Natural killer cell (primary cell): Measurements from ENCODE around the gene TRIB2. TPM values are rescaled to one million over a fixed set of nuclear protein-coding genes. Genes with fewer than 3 reads are reported as not detected.

ENCODE experiments used
- ATAC-seq, 3 donors: fragments of 150-1000 bp in 2 of 3; fragments of 200-7000 bp in 1 of 3; cut with Tn5 transposase; 1 replicate in 1 of 3; 2 replicates in 2 of 3; pipeline ENCODE4 v1.10.0; 2021; ENCODE audit warnings: mild to moderate bottlenecking in 2 of 3, moderate library complexity in 2 of 3
- DNase-seq, 2 donors: peaks; one replicate each; pipeline versions ENCODE4 v3.0.0 to v3.0.0-alpha.2; 2013 to 2021; ENCODE audit warnings: mixed read lengths in 1 of 2
- H3K27ac ChIP-seq: one replicate; pipeline ENCODE4 v1.5.1; 2013; ENCODE audit warnings: mild to moderate bottlenecking, low read length
- H3K27me3 ChIP-seq: one replicate; pipeline ENCODE4 v1.6.1; 2013; ENCODE audit warnings: low read length; ENCODE audit not compliant: control insufficient read depth, insufficient read depth
- H3K36me3 ChIP-seq: one replicate; pipeline ENCODE4 v1.6.1; 2013; ENCODE audit warnings: low read length; ENCODE audit not compliant: control insufficient read depth, insufficient read depth
- H3K4me1 ChIP-seq: one replicate; pipeline ENCODE4 v1.6.1; 2013; ENCODE audit warnings: low read length; ENCODE audit not compliant: control insufficient read depth, insufficient read depth
- H3K4me3 ChIP-seq: one replicate; pipeline ENCODE4 v1.5.1; 2013; ENCODE audit warnings: low read length
- H3K9me3 ChIP-seq: one replicate; pipeline ENCODE4 v1.6.1; 2013; ENCODE audit warnings: low read length; ENCODE audit not compliant: control insufficient read depth, insufficient read depth
- H3K27ac Mint-ChIP-seq, 2 donors: one replicate each; pipeline ENCODE4 v1.8.0; 2022; ENCODE audit warnings: mild to moderate bottlenecking in 2 of 2, mixed read lengths in 2 of 2, moderate library complexity in 1 of 2
- H3K27me3 Mint-ChIP-seq, 2 donors: one replicate each; pipeline ENCODE4 v1.8.0; 2022; ENCODE audit warnings: low read depth in 2 of 2, mixed read lengths in 2 of 2
- H3K36me3 Mint-ChIP-seq: one replicate; pipeline ENCODE4 v1.8.0; 2022; ENCODE audit warnings: mixed read lengths
- H3K4me1 Mint-ChIP-seq, 2 donors: one replicate each; pipeline ENCODE4 v1.8.0; 2022; ENCODE audit warnings: mixed read lengths in 2 of 2
- H3K4me3 Mint-ChIP-seq: one replicate; pipeline ENCODE4 v1.8.0; 2022; ENCODE audit warnings: mild to moderate bottlenecking, moderate library complexity, mixed read lengths
- H3K9me3 Mint-ChIP-seq, 2 donors: one replicate each; pipeline ENCODE4 v1.8.0; 2022; ENCODE audit warnings: mixed read lengths in 2 of 2
- WGBS: methylation state at CpG from one replicate; pipeline ENCODE4 v1.1.7; 2013; ENCODE audit warnings: missing lambda C conversion rate; ENCODE audit not compliant: insufficient coverage; 5-methylcytosine and 5-hydroxymethylcytosine counted together
- intact Hi-C: fragments of 100-400 bp; cut with micrococcal nuclease; formaldehyde crosslinking; loops from one replicate; pipeline ENCODE4 v1.14.2; 2022
- total RNA-seq, 4 donors: library from RNA; stranded (reverse); fragments of 120-200 nt in 1 of 4; gene quantifications; one replicate each; pipeline versions ENCODE4 v1.2.3 to v1.2.4, GENCODE V29; 2013 to 2022
- TF ChIP-seq, protein P1 (sequence below): fragments of 200-600 bp; IDR thresholded peaks from one replicate; pipeline ENCODE4 v1.8.0; 2022; ENCODE audit warnings: antibody characterized with exemption

The TRIB2 gene
- total RNA-seq, 3 donors from 2014 or later (not counting 1 experiment from before 2014, with no cell fraction given), result 68.1 to 87.4 (median 84.5) TPM

DNA sequence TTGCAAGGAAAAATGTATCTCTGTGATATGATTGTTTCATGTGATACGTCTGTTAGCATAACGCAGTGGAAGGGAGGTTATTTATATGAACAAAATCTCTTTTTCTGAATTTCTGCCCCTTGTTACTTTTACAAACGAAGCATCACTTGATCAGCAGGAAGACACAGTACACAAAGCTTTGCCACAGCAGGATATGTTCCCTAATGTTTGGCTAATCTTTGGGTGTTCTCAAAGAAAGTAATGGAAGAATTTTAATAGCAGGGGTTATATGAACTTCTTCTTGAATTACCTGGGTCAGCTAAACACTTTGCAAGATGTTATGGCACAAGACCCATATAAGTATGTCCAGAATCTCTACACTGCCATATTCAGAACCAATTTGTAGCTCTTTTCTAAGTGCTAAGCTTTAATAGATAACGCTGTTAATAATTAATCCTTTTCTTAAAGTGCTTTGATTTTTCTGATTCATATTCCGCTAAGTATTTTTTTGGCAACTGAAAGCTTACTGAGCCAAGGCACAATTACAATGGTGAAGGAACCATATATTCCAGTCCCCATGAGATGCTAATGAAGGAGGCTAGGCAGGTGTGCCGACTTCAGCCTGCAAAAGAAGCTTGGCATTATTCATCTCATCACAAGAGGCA, 33.2 kb upstream of the TRIB2 start:
- Histone ChIP-seq H3K27ac (no peak overlapping the region), H3K27me3 (no peaks in the 10 kb centered on the region), H3K36me3 (no peaks in the 10 kb centered on the region), H3K4me1 (no peaks in the 10 kb centered on the region), H3K9me3 (no peaks in the 10 kb centered on the region), H3K4me3 (no peak overlapping the region)
- peaks cover 7 to 9% of the 10 kb centered on the region in 2 donors for H3K27me3 Mint-ChIP-seq
- WGBS, result 87% methylated on average over 6 of the region's 6 CpGs
- intact Hi-C loops, result no loop called here
- no peak for DNase-seq
- no peaks in the 10 kb centered on the region for H3K4me1 Mint-ChIP-seq
- H3K9me3 Mint-ChIP-seq, result no peaks in the 10 kb centered on the region
- H3K27ac Mint-ChIP-seq, result no peak overlapping the region
- TF ChIP-seq, protein P1, sequence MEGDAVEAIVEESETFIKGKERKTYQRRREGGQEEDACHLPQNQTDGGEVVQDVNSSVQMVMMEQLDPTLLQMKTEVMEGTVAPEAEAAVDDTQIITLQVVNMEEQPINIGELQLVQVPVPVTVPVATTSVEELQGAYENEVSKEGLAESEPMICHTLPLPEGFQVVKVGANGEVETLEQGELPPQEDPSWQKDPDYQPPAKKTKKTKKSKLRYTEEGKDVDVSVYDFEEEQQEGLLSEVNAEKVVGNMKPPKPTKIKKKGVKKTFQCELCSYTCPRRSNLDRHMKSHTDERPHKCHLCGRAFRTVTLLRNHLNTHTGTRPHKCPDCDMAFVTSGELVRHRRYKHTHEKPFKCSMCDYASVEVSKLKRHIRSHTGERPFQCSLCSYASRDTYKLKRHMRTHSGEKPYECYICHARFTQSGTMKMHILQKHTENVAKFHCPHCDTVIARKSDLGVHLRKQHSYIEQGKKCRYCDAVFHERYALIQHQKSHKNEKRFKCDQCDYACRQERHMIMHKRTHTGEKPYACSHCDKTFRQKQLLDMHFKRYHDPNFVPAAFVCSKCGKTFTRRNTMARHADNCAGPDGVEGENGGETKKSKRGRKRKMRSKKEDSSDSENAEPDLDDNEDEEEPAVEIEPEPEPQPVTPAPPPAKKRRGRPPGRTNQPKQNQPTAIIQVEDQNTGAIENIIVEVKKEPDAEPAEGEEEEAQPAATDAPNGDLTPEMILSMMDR, result no peak
- H3K36me3 Mint-ChIP-seq, result no peaks in the 10 kb centered on the region
- no peak overlapping the region for H3K4me3 Mint-ChIP-seq
- no peak for ATAC-seq

GRCh38 chr2:12684471-12684936, 32.2 kb upstream of the TRIB2 start:
- H3K4me1 Mint-ChIP-seq, result no peaks in the 10 kb centered on the region
- no peak for DNase-seq
- no peak overlapping the region for H3K27ac Mint-ChIP-seq
- H3K4me3 ChIP-seq, result no peak overlapping the region
- H3K4me1 ChIP-seq, result no peaks in the 10 kb centered on the region
- ATAC-seq, result no peak
- H3K36me3 Mint-ChIP-seq, result peaks cover 1% of the 10 kb centered on the region
- H3K9me3 ChIP-seq, result no peaks in the 10 kb centered on the region
- H3K27me3 Mint-ChIP-seq, result peaks cover 7 to 9% of the 10 kb centered on the region in 2 donors
- no peak overlapping the region for H3K4me3 Mint-ChIP-seq
- intact Hi-C loops, result no loop called here
- TF ChIP-seq, protein P1, result no peak
- no peak overlapping the region for H3K27ac ChIP-seq
- WGBS, result 69% methylated on average over 5 of the region's 5 CpGs
- no peaks in the 10 kb centered on the region for H3K9me3 Mint-ChIP-seq
- no peaks in the 10 kb centered on the region for H3K27me3 ChIP-seq
- H3K36me3 ChIP-seq, result no peaks in the 10 kb centered on the region

DNA sequence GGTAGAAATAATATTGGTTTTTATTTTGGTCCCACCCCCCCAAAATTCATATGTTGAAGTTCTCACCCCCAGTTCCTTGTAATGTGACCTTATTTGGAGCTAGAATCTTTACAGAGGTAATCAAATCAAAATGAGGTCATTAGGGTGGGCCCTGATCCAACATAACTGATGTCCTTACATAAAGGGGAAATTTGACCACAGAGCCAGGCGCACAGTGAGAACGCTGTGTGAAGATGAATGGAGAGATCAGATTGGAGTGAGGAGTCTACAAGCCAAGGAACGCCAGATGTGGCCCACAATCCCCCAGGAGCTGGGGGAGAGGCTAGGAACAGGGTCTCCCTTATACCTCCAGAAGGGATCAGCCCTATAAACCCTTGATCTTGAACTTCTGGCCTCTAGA, 31.6 kb upstream of the TRIB2 start:
- WGBS, result 95% methylated on average over 3 of the region's 3 CpGs
- peaks cover 8% of the 10 kb centered on the region for H3K36me3 Mint-ChIP-seq
- ATAC-seq, result no peak

More for the DNA sequence above, 31.6 kb upstream of the TRIB2 start:
- TF ChIP-seq, protein P1, result no peak
- peaks cover 7 to 15% of the 10 kb centered on the region in 2 donors for H3K27me3 Mint-ChIP-seq
- H3K4me1 Mint-ChIP-seq, result no peaks in the 10 kb centered on the region
- Histone ChIP-seq H3K36me3 (no peaks in the 10 kb centered on the region), H3K4me3 (no peak overlapping the region), H3K9me3 (no peaks in the 10 kb centered on the region), H3K27me3 (no peaks in the 10 kb centered on the region), H3K27ac (no peak overlapping the region), H3K4me1 (no peaks in the 10 kb centered on the region)
- intact Hi-C loops, result no loop called here
- no peak for DNase-seq
- no peak overlapping the region for H3K4me3 Mint-ChIP-seq
- H3K9me3 Mint-ChIP-seq, result peaks cover 0 to 5% of the 10 kb centered on the region in 2 donors
- no peak overlapping the region for H3K27ac Mint-ChIP-seq
